ENCODE measurements around the gene GALNT3.

GRCh38 chr2:165818920-165819319 is 24.9 kb upstream of the GALNT3 start:
- no peak for TF ChIP-seq FOSL1 (tag; conservative IDR thresholded peaks at IDR 0.05)
- no peak for TF ChIP-seq CEBPG (CRISPR knock-in tag; IDR thresholded peaks at IDR 0.05)
- no peak for TF ChIP-seq CEBPG (tag; conservative IDR thresholded peaks at IDR 0.05 in 1 of 2, IDR thresholded peaks at IDR 0.05 in 1 of 2)
- TF ChIP-seq RFX5 (IDR thresholded peaks at IDR 0.05; ENCODE audit: low read depth, low read length), result no peak
- TF ChIP-seq CTCF (IDR thresholded peaks at IDR 0.05 in 2 of 3, conservative IDR thresholded peaks at IDR 0.05 in 1 of 3; ENCODE audit: insufficient read depth in 2 of 3, low read depth in 1 of 3, low read length in 3 of 3), result no peak
- TF ChIP-seq U2AF2 (optimal IDR thresholded peaks at IDR 0.05; ENCODE audit: low read depth, low read length), result no peak
- TF ChIP-seq POLR2AphosphoS5 (IDR thresholded peaks at IDR 0.05; ENCODE audit: control insufficient read depth, insufficient read depth, low read depth, low read length), result no peak
- TF ChIP-seq RAD21 (CRISPR knock-in tag; conservative IDR thresholded peaks at IDR 0.05 in 1 of 2, IDR thresholded peaks at IDR 0.05 in 1 of 2), result no peak
- TF ChIP-seq ZNF766 (CRISPR knock-in tag; conservative IDR thresholded peaks at IDR 0.05), result no peak
- TF ChIP-seq TFAP4 (CRISPR knock-in tag; IDR thresholded peaks at IDR 0.05; ENCODE audit: borderline replicate concordance), result no peak
- TF ChIP-seq HDAC6 (IDR thresholded peaks at IDR 0.05; ENCODE audit: low read depth, low read length), result no peak
- TF ChIP-seq CHD2 (IDR thresholded peaks at IDR 0.05; ENCODE audit: low read depth, low read length), result no peak
- no peak for TF ChIP-seq POLR2A (conservative IDR thresholded peaks at IDR 0.05)
- no peak for TF ChIP-seq ETS1 (conservative IDR thresholded peaks at IDR 0.05; ENCODE audit: control insufficient read depth, low read depth, low read length)
- TF ChIP-seq TAF7 (tag; IDR thresholded peaks at IDR 0.05), result no peak
